Thyroid gland (tissue), 4 donors: ENCODE measurements around the gene AP3D1.

Experiments used
- POLR2A ChIP-seq, 2 donors: fragments of 450-650 bp; IDR thresholded peaks; one replicate each; pipeline ENCODE4 v1.6.1; 2017; ENCODE audit warnings: antibody characterized with exemption in 2 of 2, mild to moderate bottlenecking in 2 of 2, moderate library complexity in 1 of 2
- TF ChIP-seq, protein P1 (sequence below), 6 experiments: fragments of 200-600 bp in 3 of 6; fragments of 450-650 bp in 3 of 6; sonication (generic) in 3 of 6; IDR thresholded peaks; one replicate each; pipeline ENCODE4 v1.5.1; 2016 to 2019; ENCODE audit warnings: antibody characterized with exemption in 6 of 6, mild to moderate bottlenecking in 2 of 6, inconsistent platforms in 1 of 6, moderate library complexity in 1 of 6

DNA sequence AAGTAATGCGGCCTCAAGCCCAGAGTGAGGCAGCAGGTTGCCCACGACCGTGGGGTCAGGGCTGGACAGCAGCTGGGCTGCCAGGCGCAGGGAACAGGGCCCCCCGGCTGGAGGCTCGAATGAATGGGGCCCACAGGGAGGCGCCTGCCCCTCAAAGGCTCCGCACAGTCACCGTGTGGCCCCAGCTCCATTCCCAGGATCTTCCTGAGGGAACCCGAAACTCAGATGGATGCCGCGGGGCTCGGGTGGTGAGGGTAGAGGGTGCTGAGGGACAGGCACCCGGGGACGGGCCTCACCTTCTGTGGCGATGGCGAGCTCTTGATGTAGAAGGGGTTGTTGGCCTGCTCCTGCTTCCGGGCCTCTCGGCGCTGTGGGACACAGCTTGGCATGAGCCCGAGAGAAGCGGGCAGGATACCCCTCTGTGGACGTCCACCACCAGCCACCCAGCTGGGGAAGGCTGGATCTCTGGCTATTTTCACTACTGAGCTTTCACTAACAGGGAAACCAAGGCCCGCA lies 35.4 kb downstream of the AP3D1 start:
- TF ChIP-seq, protein P1, sequence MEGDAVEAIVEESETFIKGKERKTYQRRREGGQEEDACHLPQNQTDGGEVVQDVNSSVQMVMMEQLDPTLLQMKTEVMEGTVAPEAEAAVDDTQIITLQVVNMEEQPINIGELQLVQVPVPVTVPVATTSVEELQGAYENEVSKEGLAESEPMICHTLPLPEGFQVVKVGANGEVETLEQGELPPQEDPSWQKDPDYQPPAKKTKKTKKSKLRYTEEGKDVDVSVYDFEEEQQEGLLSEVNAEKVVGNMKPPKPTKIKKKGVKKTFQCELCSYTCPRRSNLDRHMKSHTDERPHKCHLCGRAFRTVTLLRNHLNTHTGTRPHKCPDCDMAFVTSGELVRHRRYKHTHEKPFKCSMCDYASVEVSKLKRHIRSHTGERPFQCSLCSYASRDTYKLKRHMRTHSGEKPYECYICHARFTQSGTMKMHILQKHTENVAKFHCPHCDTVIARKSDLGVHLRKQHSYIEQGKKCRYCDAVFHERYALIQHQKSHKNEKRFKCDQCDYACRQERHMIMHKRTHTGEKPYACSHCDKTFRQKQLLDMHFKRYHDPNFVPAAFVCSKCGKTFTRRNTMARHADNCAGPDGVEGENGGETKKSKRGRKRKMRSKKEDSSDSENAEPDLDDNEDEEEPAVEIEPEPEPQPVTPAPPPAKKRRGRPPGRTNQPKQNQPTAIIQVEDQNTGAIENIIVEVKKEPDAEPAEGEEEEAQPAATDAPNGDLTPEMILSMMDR (IDR thresholded peaks at IDR 0.05) = no peak
- no peak for TF ChIP-seq POLR2A (IDR thresholded peaks at IDR 0.05)
